Measurements from ENCODE around the gene LRRC8D. TPM values are rescaled to one million over a fixed set of nuclear protein-coding genes. Genes with fewer than 3 reads are reported as not detected.

LRRC8D gene
- total RNA-seq, 1 experiment from 2014 or later = 15.0 TPM

- intact Hi-C loops (cut with micrococcal nuclease) = no loop called here
Observed at GRCh38 chr1:89823679-89824292, 3.0 kb downstream of the LRRC8D start.

More at GRCh38 chr1:89823679-89824292, 3.0 kb downstream of the LRRC8D start:
- DNase-seq (ENCODE audit: low read depth, low spot score) = no peak
- ChIA-PET CTCF (no interaction called here), RAD21 (ENCODE audit: low non-redundant PET in 1 of 2, low total read pairs in 2 of 2, uncharacterized antibody in 2 of 2, unreplicated experiment in 2 of 2) (no interaction called here), POLR2A (no interaction called here)
- Histone ChIP-seq H3K36me3 (ENCODE audit: control insufficient read depth in 1 of 2, insufficient read depth in 2 of 2, low read length in 2 of 2) (no peaks in the 10 kb centered on the region), H3K9me2 (ENCODE audit: insufficient read depth) (no peaks in the 10 kb centered on the region), H3K4me2 (ENCODE audit: low read length) (no peak overlapping the region), H3K9ac (ENCODE audit: low read length) (no peak overlapping the region), H3K79me2 (ENCODE audit: insufficient read depth, low read length) (no peaks in the 10 kb centered on the region), H3K27ac (ENCODE audit: low read depth, low read length) (no peak overlapping the region), H2AFZ (ENCODE audit: low read depth, low read length, poor library complexity, severe bottlenecking) (no peak overlapping the region), H3K4me1 (ENCODE audit: control insufficient read depth in 1 of 2, insufficient read depth in 2 of 2, low read length in 2 of 2) (peaks cover 4 to 19% of the 10 kb centered on the region in 2 experiments; a peak in 3 of 4 replicates), H4K20me1 (ENCODE audit: insufficient read depth) (no peaks in the 10 kb centered on the region), H3K9me3 (ENCODE audit: control insufficient read depth in 1 of 2, insufficient read depth in 1 of 2, low read depth in 1 of 2, low read length in 2 of 2) (no peaks in the 10 kb centered on the region), H3K4me3 (replicated peaks in 1 of 2; ENCODE audit: low read depth in 1 of 2, low read length in 2 of 2) (no peak overlapping the region), H3K27me3 (ENCODE audit: insufficient read depth, low read length) (no peaks in the 10 kb centered on the region)
- BruUV-seq (replicated peaks) = no TSS peak
- no peak for ATAC-seq
- no peak for TF ChIP-seq EGR1 (IDR thresholded peaks at IDR 0.05; ENCODE audit: low read depth)
- no peak for TF ChIP-seq RAD21 (IDR thresholded peaks at IDR 0.05; ENCODE audit: low read depth)
- TF ChIP-seq SRF (IDR thresholded peaks at IDR 0.05; ENCODE audit: low read depth) = no peak
- TF ChIP-seq SIN3A (IDR thresholded peaks at IDR 0.05; ENCODE audit: low read depth) = no peak
- no peak for TF ChIP-seq ELF1 (IDR thresholded peaks at IDR 0.05; ENCODE audit: borderline replicate concordance, low read depth)
- TF ChIP-seq CTCF (IDR thresholded peaks at IDR 0.05 in 2 of 3, conservative IDR thresholded peaks at IDR 0.05 in 1 of 3; ENCODE audit: borderline replicate concordance in 1 of 3, insufficient read depth in 1 of 3, low read depth in 2 of 3, low read length in 2 of 3) = no peak
- no peak for TF ChIP-seq ATF3 (IDR thresholded peaks at IDR 0.05)
- no peak for TF ChIP-seq TCF7L2 (IDR thresholded peaks at IDR 0.05; ENCODE audit: borderline replicate concordance, extremely low read depth, insufficient read depth, insufficient read length)
- TF ChIP-seq EZH2 (IDR thresholded peaks at IDR 0.05) = no peak
- TF ChIP-seq EZH2phosphoT487 (IDR thresholded peaks at IDR 0.05; ENCODE audit: borderline replicate concordance) = no peak
- TF ChIP-seq REST (IDR thresholded peaks at IDR 0.05; ENCODE audit: low read depth) = no peak
- no peak for TF ChIP-seq JUND (IDR thresholded peaks at IDR 0.05)
- no peak for TF ChIP-seq SP1 (IDR thresholded peaks at IDR 0.05; ENCODE audit: low read depth)
- no peak for TF ChIP-seq ZNF274 (IDR thresholded peaks at IDR 0.05; ENCODE audit: low read depth, low read length)
- TF ChIP-seq CEBPB (IDR thresholded peaks at IDR 0.05; ENCODE audit: low read depth) = no peak
- no peak for TF ChIP-seq ZBTB33 (IDR thresholded peaks at IDR 0.05; ENCODE audit: extremely low read depth, insufficient replicate concordance, low read length)
- no peak for TF ChIP-seq ZFX (IDR thresholded peaks at IDR 0.05)
- no peak for TF ChIP-seq POLR2AphosphoS5 (IDR thresholded peaks at IDR 0.05; ENCODE audit: low read depth, low read length)
- no peak for TF ChIP-seq YY1 (IDR thresholded peaks at IDR 0.05; ENCODE audit: extremely low read depth, insufficient replicate concordance, low read depth, low read length)

All from HCT116 (cell line).